ENCODE measurements around the gene CDKL5. TPM values are rescaled to one million over a fixed set of nuclear protein-coding genes. Genes with fewer than 3 reads are reported as not detected.

Gene CDKL5
- total RNA-seq, 2 experiments from 2014 or later = 2.2 to 2.4 TPM

GRCh38 chrX:18436017-18436416 lies 10.6 kb downstream of the CDKL5 start:
- no peak overlapping the region for H3K4me3 ChIP-seq (ENCODE audit: low read length)
- no peaks in the 10 kb centered on the region for H3K4me1 ChIP-seq (ENCODE audit: insufficient read depth, low read length)
- intact Hi-C loops (cut with DNase I, micrococcal nuclease) = no loop called here
- no peak for TF ChIP-seq CTCF (IDR thresholded peaks at IDR 0.05)
- ATAC-seq (ENCODE audit: poor library complexity) (no peak), DNase-seq (no peak)
- CTCF ChIA-PET = no interaction called here
- Mint-ChIP-seq H3K4me3 (no peak overlapping the region), H3K36me3 (ENCODE audit: low read depth) (no peaks in the 10 kb centered on the region), H3K27ac (no peak overlapping the region), H3K4me1 (ENCODE audit: low read depth) (peaks cover 4% of the 10 kb centered on the region), H3K9me3 (no peaks in the 10 kb centered on the region), H3K27me3 (no peaks in the 10 kb centered on the region)
- POLR2A ChIA-PET = no interaction called here
- H3K27me3 ChIP-seq (ENCODE audit: control insufficient read depth in 1 of 2, insufficient read depth in 2 of 2, low read length in 2 of 2) = no peaks in the 10 kb centered on the region
- no peaks in the 10 kb centered on the region for H3K36me3 ChIP-seq (ENCODE audit: insufficient read depth, low read length)
- H3K27ac ChIP-seq (ENCODE audit: low read depth in 1 of 2, low read length in 2 of 2) = no peak overlapping the region
- H3K9me3 ChIP-seq (ENCODE audit: control insufficient read depth in 1 of 2, insufficient read depth in 1 of 2, low read length in 2 of 2) = no peaks in the 10 kb centered on the region

- peaks cover 4% of the 10 kb centered on the region for H3K4me1 Mint-ChIP-seq (ENCODE audit: low read depth)
- Histone ChIP-seq H3K27ac (ENCODE audit: low read depth in 1 of 2, low read length in 2 of 2) (no peak overlapping the region), H3K36me3 (ENCODE audit: insufficient read depth, low read length) (no peaks in the 10 kb centered on the region), H3K4me1 (ENCODE audit: insufficient read depth, low read length) (no peaks in the 10 kb centered on the region), H3K9me3 (ENCODE audit: control insufficient read depth in 1 of 2, insufficient read depth in 1 of 2, low read length in 2 of 2) (no peaks in the 10 kb centered on the region), H3K27me3 (ENCODE audit: control insufficient read depth in 1 of 2, insufficient read depth in 2 of 2, low read length in 2 of 2) (no peaks in the 10 kb centered on the region), H3K4me3 (ENCODE audit: low read length) (no peak overlapping the region)
- no peak for TF ChIP-seq CTCF (IDR thresholded peaks at IDR 0.05)
- H3K27me3 Mint-ChIP-seq = no peaks in the 10 kb centered on the region
- no peak overlapping the region for H3K27ac Mint-ChIP-seq
- DNase-seq (no peak), ATAC-seq (ENCODE audit: poor library complexity) (no peak)
- H3K36me3 Mint-ChIP-seq (ENCODE audit: low read depth) = no peaks in the 10 kb centered on the region
- POLR2A ChIA-PET = no interaction called here
- intact Hi-C loops (cut with DNase I, micrococcal nuclease) = no loop called here
- no peak overlapping the region for H3K4me3 Mint-ChIP-seq
- no peaks in the 10 kb centered on the region for H3K9me3 Mint-ChIP-seq
- CTCF ChIA-PET = no interaction called here
Observed at GRCh38 chrX:18440835-18441234, 15.4 kb downstream of the CDKL5 start.

GRCh38 chrX:18441780-18442367 lies 16.5 kb downstream of the CDKL5 start:
- no peak for ATAC-seq (ENCODE audit: poor library complexity)
- H3K27me3 ChIP-seq (ENCODE audit: control insufficient read depth in 1 of 2, insufficient read depth in 2 of 2, low read length in 2 of 2) = no peaks in the 10 kb centered on the region
- ChIA-PET POLR2A (no interaction called here), CTCF (no interaction called here)
- no peak for TF ChIP-seq CTCF (IDR thresholded peaks at IDR 0.05)
- no peaks in the 10 kb centered on the region for H3K9me3 ChIP-seq (ENCODE audit: control insufficient read depth in 1 of 2, insufficient read depth in 1 of 2, low read length in 2 of 2)
- Mint-ChIP-seq H3K4me3 (no peak overlapping the region), H3K36me3 (ENCODE audit: low read depth) (no peaks in the 10 kb centered on the region), H3K27me3 (no peaks in the 10 kb centered on the region), H3K9me3 (no peaks in the 10 kb centered on the region), H3K27ac (no peak overlapping the region), H3K4me1 (ENCODE audit: low read depth) (peaks cover 4% of the 10 kb centered on the region)
- H3K27ac ChIP-seq (ENCODE audit: low read depth in 1 of 2, low read length in 2 of 2) = no peak overlapping the region
- intact Hi-C loops (cut with DNase I, micrococcal nuclease) = no loop called here
- no peaks in the 10 kb centered on the region for H3K4me1 ChIP-seq (ENCODE audit: insufficient read depth, low read length)
- no peaks in the 10 kb centered on the region for H3K36me3 ChIP-seq (ENCODE audit: insufficient read depth, low read length)
- H3K4me3 ChIP-seq (ENCODE audit: low read length) = no peak overlapping the region
- DNase-seq = no peak
